Measurements from ENCODE around the gene NOS3.

The NOS3 gene

GRCh38 chr7:150965273-150965830 lies 25.5 kb upstream of the NOS3 start:
- DNase-seq: no peak

GRCh38 chr7:150966002-150966401 lies 24.8 kb upstream of the NOS3 start:
- DNase-seq: peak; percentile 23

- no peak for DNase-seq
Measured at GRCh38 chr7:150967349-150967748, 23.5 kb upstream of the NOS3 start.

DNA sequence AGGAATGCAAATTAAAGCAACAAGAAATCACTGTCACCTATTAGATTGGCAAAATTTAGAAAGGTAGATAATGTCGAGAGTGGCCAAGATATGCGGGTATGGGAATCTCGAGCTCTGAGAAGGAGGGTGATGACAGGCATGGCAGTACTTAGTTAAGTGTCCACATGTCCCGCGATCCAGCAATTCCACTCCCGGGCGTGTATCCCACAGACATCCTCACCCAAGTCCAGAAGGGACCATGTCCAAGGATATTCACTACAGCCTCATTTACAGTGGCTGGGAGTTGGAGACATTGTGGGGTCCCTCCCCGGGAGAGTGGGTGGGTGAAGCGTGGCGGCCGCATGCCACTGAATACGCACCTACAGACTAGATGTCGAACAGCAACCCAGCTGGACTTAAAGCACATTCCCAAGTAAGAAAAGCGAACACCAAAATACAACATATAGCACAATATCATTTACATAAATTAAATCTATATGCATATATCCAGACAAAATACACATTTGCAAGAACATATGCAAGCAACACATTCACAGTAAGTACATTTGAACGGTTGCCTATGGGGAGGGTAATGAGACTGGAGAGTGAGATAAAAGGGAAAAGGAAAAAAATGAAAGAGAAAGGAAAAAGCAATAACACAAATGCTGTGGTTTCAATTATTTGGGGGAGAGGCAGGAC lies 22.6 kb upstream of the NOS3 start:
- DNase-seq: no peak

DNA sequence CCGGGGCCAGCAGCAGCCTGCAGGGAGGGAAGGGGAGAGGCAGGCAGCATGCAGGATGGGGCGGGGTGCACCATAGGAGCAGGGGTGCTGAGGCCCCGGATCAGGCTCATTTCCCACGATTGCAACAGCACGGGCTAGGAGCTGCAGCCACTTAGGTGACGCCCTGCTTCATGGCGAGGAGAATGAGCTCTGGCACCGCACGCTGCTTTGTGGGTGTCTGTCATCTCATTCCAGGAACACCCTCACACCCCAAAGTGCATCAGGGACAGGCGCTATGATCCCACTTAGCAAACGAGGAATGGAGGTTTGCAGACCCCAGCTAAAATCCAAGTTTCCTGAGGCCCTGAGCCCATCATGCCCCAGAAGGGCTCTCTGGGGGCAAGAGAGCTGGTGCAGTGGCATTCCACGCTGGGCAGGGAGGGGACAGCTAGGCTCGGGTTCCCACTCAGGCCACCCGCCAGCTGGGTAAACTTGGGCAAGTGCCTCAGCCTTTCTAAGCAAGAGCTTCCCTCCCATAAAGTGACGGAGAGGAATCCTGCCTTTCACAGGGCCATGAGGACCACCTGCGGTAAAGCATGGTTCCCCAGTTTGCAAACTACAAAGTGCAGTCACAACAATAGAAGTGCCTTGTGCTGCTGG lies 22.0 kb upstream of the NOS3 start:
- no peak for DNase-seq

- peak; percentile 80 for DNase-seq
Measured at GRCh38 chr7:150969475-150969874, 21.3 kb upstream of the NOS3 start.

- no peak for DNase-seq
Measured at GRCh38 chr7:150970424-150970823, 20.4 kb upstream of the NOS3 start.

DNA sequence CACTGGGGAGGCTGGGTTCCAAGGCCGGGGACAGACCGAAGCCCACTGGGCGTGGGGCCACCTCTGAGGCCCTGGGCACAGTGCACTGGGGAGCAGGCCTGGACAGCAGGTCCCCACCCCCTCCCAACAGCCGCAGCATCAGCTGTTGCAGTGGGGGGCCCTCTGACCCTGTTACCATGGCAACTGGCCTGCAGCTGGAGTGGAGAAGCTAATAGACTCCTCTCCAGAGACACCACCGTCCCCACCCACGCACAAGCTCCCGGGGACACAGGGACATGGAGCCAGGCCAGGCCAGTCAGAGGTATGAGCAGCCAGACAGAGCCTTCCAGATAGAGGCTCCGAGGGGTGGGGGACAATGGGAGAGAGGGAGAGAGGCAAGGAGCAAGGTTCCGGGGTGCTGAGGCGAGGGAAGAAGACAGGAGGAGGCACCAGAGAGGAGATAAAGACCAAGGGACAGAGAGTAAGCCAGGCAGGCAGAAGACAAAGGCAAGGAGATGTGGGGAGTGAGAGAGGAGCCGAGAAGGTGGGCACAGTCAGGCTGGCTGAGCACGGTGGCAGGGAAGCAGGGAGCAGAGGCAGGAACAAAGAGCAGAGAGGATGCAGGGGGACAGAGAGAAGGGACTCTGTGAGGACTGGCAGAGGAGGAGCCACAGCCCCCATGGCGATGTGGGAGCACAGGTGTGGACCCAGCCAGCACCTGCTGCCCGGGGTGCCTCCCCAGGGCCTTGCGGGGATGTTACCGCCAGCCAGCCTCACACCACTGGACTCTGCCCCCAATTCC lies 19.4 kb upstream of the NOS3 start:
- peak; percentile 24 for DNase-seq

DNA sequence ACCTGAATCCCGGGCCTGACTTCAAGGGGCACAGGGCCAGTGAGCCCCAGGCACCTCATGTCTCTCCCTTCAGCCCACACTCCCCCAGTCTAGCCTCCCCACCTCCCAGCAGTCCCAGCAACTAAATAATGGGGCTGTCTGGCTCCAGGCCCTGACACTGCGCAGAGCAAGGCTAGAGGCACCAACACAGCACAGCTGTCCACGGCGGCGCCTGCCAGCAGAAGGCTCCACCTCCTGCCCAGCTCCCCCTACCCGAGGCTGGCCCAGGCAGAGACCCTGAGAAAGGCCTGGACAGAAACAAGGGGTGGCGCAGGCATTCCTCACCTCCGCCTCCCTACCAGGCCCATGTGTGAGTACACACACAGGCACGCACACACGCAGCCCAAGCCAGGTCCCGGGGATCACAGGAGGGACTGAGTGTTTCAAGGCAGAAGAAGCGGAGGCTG lies 18.8 kb upstream of the NOS3 start:
- peak; percentile 92 for DNase-seq

DNA sequence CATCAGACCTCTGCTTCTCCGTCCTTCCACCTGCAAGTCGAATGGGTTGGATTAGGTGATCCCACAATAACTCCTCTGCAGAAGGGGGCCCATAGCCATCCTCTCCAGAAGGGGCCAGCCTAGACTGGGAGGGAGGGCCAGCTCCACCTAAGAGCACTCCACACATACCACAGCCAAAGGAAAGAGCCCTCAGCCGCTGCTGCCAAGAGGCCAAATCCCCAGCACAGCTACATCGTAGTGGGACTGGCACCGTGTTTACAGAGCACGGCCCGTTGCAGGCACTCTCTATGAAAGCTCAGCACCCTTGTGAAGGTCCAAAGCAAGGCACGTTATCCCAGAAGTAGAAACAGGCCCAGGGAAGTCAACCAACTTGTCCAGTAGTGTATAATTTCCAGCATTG lies 18.1 kb upstream of the NOS3 start:
- no peak for DNase-seq

GRCh38 chr7:150973571-150974451 lies 17.0 kb upstream of the NOS3 start:
- peak; percentile 16 for DNase-seq

GRCh38 chr7:150974468-150975391 lies 16.1 kb upstream of the NOS3 start:
- DNase-seq: no peak

DNA sequence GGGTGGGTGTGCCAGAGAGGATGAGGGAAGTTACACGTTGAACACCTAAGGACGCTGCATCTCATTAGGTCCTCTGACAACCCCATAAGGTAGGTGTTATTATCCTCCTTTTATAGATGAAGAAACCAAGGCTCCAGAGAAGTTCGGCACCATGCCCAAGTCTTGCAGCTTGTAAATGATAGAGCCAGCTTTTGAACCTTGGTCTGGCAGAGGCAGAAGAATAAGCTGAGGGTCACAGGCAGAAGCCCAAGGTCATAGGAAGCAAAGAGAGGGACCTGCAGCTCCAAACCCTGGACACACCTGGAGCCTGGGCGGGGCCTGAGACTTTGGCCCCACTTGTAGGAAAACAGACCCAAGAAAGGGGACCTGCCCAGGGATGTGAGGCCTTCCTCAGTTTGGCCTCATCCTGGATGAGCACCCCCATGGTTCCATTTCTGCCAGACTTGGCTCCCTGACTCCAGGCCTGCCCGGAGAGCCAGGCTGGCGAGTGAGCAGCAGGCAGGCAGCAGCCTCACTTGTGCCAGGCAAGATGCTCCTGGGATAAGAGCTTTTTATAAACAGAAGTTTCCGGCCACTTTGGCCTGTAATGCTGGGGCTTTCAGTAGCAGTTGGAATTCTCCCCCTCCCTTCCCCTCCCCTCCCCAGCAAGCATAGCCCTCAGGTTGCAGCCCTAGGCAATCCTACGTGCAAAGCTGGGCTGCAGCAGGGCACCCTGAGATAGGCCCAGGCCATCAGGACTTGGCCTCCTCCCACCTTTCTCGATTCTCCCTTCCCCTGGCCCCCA lies 15.1 kb upstream of the NOS3 start:
- no peak for DNase-seq

DNA sequence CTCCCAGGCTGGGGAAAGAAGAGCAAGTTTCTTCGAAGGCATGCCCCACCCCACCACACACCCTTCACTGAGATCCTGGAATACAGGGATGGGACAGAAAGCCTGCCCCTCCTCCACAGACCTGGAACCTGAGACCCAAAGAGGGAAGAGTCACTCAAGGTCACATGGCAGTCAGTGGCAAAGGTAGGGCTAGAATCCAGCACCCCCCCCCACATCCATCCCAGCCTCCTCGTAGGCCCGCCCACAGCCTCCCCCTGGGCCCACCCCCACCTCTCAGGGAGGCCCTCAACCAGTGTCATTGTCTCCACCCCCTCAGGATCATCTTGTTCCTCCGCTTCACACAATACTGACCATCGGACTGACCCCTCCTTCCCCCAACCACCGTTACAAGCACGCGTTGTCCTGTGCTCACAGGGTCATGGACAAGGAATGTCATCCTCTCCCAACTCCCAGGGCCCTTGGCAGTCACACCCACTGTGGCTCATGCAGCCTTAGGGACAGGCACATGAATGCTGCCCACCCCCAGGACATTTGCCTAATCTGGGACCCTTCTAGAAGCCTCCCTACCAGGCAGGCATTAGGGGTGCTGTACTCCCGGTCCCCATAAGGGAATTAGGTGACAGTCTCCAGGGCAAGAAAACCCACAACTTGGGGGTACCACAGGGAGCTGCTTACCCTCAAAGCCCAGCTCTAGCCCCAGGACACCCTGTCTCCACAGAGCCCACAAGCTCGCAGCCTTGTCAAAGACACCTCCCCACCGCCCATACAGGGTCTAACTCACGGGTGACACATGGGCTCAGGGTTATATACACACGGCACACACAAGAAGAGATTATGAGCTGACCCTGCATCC lies 14.1 kb upstream of the NOS3 start:
- DNase-seq: peak; percentile 35

DNA sequence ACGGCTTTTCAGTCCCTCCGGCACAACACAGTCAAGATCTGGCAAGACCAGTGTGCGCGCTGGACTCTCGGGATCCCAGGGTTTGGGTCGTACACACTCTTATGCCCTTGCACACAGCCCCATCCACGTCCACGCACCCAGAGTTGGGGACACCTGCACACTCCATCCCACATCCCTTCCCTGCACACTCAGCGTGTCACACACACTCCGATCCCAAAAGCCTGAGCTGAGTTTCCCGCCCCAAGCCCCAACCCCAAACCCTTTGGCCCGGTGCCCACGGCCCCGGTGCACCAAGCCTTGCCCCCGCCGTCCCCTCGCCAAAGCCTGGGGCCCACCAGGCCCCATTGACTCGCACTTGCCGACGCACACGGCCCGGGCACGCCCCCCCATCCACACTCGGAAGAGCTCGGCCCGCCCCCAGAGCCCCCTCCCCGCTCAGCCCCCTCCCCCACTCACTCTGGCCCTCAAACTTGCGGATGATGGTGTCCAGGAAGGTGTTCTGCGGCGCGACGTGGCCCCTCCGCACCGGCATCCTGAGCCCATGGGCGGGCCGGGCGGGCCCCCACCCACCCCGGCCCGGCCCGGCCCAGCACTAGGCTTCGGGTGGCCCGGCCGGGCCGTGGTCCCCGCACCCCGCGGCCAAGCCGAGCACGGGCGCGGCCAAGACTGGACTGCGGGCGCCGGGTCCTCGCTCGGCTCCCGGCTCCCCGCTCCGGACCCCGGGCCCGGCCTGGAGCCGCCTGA lies 13.3 kb upstream of the NOS3 start:
- DNase-seq: peak; percentile 31

GRCh38 chr7:150978126-150978789 lies 12.6 kb upstream of the NOS3 start, which contains the start of gene KCNH2:
Gene KCNH2, minus strand, starts transcription at chr7:150978321. Its CDS starts 408 bp downstream, at chr7:150977913.
- peak; percentile 80 for DNase-seq

DNA sequence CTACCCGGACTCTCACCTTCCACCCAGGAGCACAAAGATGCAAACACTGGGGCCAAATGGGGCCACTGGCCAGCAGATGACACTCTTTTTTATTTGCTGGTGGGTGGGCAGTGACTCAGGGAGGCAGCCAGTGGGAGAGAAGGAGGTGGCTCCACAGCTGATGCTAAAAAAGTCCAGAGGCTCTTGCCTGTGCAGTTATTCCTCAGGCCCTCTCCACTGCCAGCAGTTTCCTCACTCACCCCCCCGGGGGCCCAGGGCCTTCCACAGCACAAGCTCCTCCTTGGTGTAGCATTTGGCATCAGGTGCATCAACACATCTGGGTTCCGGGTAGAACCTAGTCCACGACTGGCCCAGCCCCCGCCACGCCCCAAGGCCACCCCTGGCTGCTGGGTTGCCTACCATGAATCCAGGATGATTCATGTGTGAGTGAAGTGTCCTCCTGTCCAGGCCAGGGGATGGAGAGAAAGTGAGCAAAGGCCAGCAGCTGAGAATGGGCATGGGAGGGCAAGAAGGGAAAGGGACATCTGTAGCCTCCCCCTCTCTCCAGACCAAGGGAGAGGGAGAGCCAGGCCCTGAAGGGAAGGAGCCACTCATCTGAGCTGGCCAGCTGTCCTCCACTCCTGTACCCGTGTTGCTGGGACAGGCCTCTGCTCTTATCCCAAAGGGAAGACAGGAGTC lies 11.0 kb upstream of the NOS3 start:
- DNase-seq: no peak

GRCh38 chr7:150980663-150981062 lies 10.2 kb upstream of the NOS3 start:
- peak; percentile 55 for DNase-seq

Data from NCI-H1694 (cell line).